Measurements from ENCODE around the gene FANK1.
"Not testable (repeated sequence)": the region's sequence is repeated elsewhere in the genome, so short reads cannot be mapped to it uniquely, and the experiment has no call there.

Gene FANK1

DNA sequence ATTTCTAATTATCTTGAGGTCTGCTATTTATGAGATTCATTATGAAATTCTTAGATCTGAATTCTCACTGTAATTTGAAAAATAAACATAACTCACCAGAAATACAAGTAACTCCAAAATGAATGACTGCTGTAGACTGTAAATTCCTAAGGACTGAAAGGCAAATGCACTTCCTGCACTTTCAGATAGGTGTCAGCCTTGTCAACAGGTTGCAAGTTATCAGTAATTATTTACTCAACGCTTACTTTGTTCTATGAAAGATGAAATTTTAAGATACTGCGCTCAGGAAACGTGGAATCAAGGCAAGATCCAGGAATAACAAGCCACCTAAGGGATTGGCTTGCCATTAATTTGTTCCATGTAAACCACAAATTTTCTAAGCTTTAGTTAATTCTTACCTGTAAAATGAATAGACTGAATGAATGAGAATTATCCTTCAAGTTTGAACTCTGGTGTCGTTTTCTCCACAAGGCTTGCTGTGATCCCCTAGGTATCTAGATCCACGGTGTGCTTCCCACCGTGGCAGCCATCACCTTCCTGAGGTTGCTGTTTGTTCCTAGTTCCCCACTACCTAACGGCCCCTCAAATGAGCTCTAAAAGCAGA, 27.9 kb upstream of the FANK1 start:
- Histone ChIP-seq H3K4me1 (ENCODE audit: control insufficient read depth, insufficient read depth, low read length) (peaks cover 5% of the 10 kb centered on the region), H3K36me3 (ENCODE audit: control insufficient read depth, insufficient read depth, low read length) (no peaks in the 10 kb centered on the region), H3K9ac (ENCODE audit: low read depth, low read length) (no peak overlapping the region), H3K27me3 (ENCODE audit: control insufficient read depth, insufficient read depth, low read length) (no peaks in the 10 kb centered on the region), H3K9me3 (ENCODE audit: control insufficient read depth, insufficient read depth, low read length) (no peaks in the 10 kb centered on the region), H3K4me3 (ENCODE audit: low read depth, low read length) (no peak overlapping the region)

DNA sequence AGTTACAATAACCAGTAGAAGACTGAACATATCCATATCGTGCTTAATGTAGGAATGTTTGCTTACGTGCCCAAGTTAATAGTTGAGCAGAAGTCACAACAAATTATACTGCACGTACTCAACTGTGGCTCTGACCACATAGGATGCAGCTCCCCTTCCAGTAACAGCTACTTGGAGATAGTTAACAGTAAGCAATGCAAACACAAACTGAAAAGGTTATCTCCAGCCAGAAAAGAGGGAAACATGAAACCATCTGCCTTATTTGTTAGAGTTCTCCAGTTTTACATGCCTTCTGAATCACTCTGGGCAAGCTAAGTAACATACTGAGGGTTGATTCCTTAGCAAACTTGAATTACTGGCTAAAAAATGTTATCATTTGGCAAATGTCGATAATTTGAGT, 25.0 kb upstream of the FANK1 start:
- Histone ChIP-seq H3K9me3 (ENCODE audit: control insufficient read depth, insufficient read depth, low read length) (peaks cover 7% of the 10 kb centered on the region), H3K36me3 (ENCODE audit: control insufficient read depth, insufficient read depth, low read length) (no peaks in the 10 kb centered on the region), H3K4me3 (ENCODE audit: low read depth, low read length) (no peak overlapping the region), H3K27me3 (ENCODE audit: control insufficient read depth, insufficient read depth, low read length) (no peaks in the 10 kb centered on the region), H3K9ac (ENCODE audit: low read depth, low read length) (no peak overlapping the region), H3K4me1 (ENCODE audit: control insufficient read depth, insufficient read depth, low read length) (peaks cover 5% of the 10 kb centered on the region)

- Histone ChIP-seq H3K4me1 (ENCODE audit: control insufficient read depth, insufficient read depth, low read length) (peaks cover 15% of the 10 kb centered on the region), H3K9me3 (ENCODE audit: control insufficient read depth, insufficient read depth, low read length) (peaks cover 10% of the 10 kb centered on the region), H3K27me3 (ENCODE audit: control insufficient read depth, insufficient read depth, low read length) (no peaks in the 10 kb centered on the region), H3K4me3 (ENCODE audit: low read depth, low read length) (no peak overlapping the region), H3K36me3 (ENCODE audit: control insufficient read depth, insufficient read depth, low read length) (no peaks in the 10 kb centered on the region), H3K9ac (ENCODE audit: low read depth, low read length) (no peak overlapping the region)
Measured at GRCh38 chr10:125878957-125879835, 17.2 kb upstream of the FANK1 start.

DNA sequence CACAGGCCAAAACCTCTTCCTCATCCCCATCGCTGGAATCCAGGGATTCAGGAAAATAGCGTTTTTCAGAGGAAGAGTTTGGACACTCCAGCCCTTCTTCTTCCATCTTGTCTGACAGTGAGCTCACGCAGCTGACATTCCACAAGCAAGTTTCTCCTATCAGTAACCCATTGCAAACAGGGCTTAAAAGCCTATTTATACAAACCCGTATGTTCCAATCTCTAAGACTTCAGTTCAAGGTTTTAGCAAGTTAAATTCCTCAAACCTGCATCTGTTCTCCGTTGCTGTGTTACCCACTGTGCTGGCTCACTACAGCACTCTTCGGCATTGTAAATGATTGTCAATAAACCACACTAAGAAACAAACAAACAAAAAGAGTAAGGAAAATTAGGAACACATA, 15.6 kb upstream of the FANK1 start:
- H3K27me3 ChIP-seq (ENCODE audit: control insufficient read depth, insufficient read depth, low read length), result no peaks in the 10 kb centered on the region
- peaks cover 15% of the 10 kb centered on the region for H3K4me1 ChIP-seq (ENCODE audit: control insufficient read depth, insufficient read depth, low read length)
- H3K4me3 ChIP-seq (ENCODE audit: low read depth, low read length), result peak overlapping the region; percentile 15
- no peaks in the 10 kb centered on the region for H3K36me3 ChIP-seq (ENCODE audit: control insufficient read depth, insufficient read depth, low read length)
- H3K9me3 ChIP-seq (ENCODE audit: control insufficient read depth, insufficient read depth, low read length), result peaks cover 8% of the 10 kb centered on the region
- peak overlapping the region; percentile 38 for H3K9ac ChIP-seq (ENCODE audit: low read depth, low read length)

- peak within 1 kb of the TSS; percentile 15 for H3K4me3 ChIP-seq (ENCODE audit: low read depth, low read length)
- peaks cover 15% of the 10 kb centered on the region for H3K4me1 ChIP-seq (ENCODE audit: control insufficient read depth, insufficient read depth, low read length)
- peaks cover 5% of the 10 kb centered on the region for H3K9me3 ChIP-seq (ENCODE audit: control insufficient read depth, insufficient read depth, low read length)
- H3K9ac ChIP-seq (ENCODE audit: low read depth, low read length), result peak within 1 kb of the TSS; percentile 38
- no peaks in the 10 kb centered on the region for H3K36me3 ChIP-seq (ENCODE audit: control insufficient read depth, insufficient read depth, low read length)
- no peaks in the 10 kb centered on the region for H3K27me3 ChIP-seq (ENCODE audit: control insufficient read depth, insufficient read depth, low read length)
Measured at GRCh38 chr10:125881192-125881591, 15.2 kb upstream of the FANK1 start, which contains the start of gene DHX32. Gene DHX32 (minus strand): TSS chr10:125881292. CDS start chr10:125880824, 468 bp downstream.

GRCh38 chr10:125882596-125882995, 13.8 kb upstream of the FANK1 start:
- no peak overlapping the region for H3K9ac ChIP-seq (ENCODE audit: low read depth, low read length)
- peaks cover 15% of the 10 kb centered on the region for H3K4me1 ChIP-seq (ENCODE audit: control insufficient read depth, insufficient read depth, low read length)
- no peaks in the 10 kb centered on the region for H3K9me3 ChIP-seq (ENCODE audit: control insufficient read depth, insufficient read depth, low read length)
- H3K36me3 ChIP-seq (ENCODE audit: control insufficient read depth, insufficient read depth, low read length), result no peaks in the 10 kb centered on the region
- no peaks in the 10 kb centered on the region for H3K27me3 ChIP-seq (ENCODE audit: control insufficient read depth, insufficient read depth, low read length)
- no peak overlapping the region for H3K4me3 ChIP-seq (ENCODE audit: low read depth, low read length)

DNA sequence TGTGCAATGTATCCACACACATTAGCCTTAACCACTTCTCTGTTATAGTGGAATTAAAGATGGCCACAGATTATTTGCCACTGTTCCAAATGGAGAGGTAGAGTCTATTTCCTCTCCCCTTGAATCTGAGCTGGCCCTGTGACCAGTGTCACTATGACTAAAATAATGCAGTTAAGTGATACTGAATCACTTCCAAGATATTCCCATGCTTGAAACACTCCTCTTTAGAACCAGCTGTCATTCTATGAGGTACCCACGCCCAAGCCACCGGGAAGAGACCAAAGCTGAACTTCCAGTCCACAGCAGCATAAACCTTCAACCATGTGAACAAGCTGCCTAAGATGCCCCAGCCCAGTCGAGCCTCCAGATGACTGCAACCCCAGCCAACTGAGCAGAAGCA, 13.2 kb upstream of the FANK1 start:
- Histone ChIP-seq H3K9me3 (ENCODE audit: control insufficient read depth, insufficient read depth, low read length) (no peaks in the 10 kb centered on the region), H3K36me3 (ENCODE audit: control insufficient read depth, insufficient read depth, low read length) (no peaks in the 10 kb centered on the region), H3K27me3 (ENCODE audit: control insufficient read depth, insufficient read depth, low read length) (no peaks in the 10 kb centered on the region), H3K4me3 (ENCODE audit: low read depth, low read length) (no peak overlapping the region), H3K4me1 (ENCODE audit: control insufficient read depth, insufficient read depth, low read length) (peaks cover 15% of the 10 kb centered on the region), H3K9ac (ENCODE audit: low read depth, low read length) (no peak overlapping the region)

DNA sequence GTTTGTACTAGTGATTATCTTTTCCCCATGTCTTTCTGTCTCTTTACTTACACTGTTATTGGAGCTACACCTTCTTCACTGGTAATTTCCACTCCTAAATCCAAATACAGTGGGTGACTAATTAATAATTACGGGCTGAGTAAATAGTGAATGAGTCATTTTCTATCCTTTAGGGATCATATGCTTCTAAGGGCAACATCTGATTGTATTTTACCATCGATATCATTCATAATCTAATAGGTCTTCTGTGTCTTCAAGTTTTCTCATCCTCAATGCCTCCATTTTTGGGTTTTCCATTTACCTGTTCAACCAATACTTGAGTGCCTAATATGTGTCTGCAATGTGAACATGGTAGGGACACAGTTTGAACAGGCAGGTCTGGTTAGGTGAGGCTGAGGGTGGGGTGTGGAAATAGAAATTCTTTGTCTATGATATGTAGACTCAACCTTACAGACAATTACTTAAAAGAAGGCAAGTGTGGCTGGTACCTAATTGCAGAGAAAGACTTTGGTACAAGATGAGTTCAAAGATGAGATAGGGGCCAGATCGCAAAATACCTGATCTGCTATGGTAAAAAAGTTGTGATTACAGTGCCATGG, 9.4 kb upstream of the FANK1 start:
- Histone ChIP-seq H3K4me1 (ENCODE audit: control insufficient read depth, insufficient read depth, low read length) (peaks cover 5% of the 10 kb centered on the region), H3K9me3 (ENCODE audit: control insufficient read depth, insufficient read depth, low read length) (no peaks in the 10 kb centered on the region), H3K4me3 (ENCODE audit: low read depth, low read length) (no peak overlapping the region), H3K27me3 (ENCODE audit: control insufficient read depth, insufficient read depth, low read length) (no peaks in the 10 kb centered on the region), H3K9ac (ENCODE audit: low read depth, low read length) (no peak overlapping the region), H3K36me3 (ENCODE audit: control insufficient read depth, insufficient read depth, low read length) (no peaks in the 10 kb centered on the region)

- not testable (repeated sequence) for H3K4me3 ChIP-seq (ENCODE audit: low read depth, low read length); H3K27me3 ChIP-seq (ENCODE audit: control insufficient read depth, insufficient read depth, low read length); H3K9me3 ChIP-seq (ENCODE audit: control insufficient read depth, insufficient read depth, low read length); H3K9ac ChIP-seq (ENCODE audit: low read depth, low read length); H3K36me3 ChIP-seq (ENCODE audit: control insufficient read depth, insufficient read depth, low read length)
- peaks cover 13% of the 10 kb centered on the region for H3K4me1 ChIP-seq (ENCODE audit: control insufficient read depth, insufficient read depth, low read length)
Measured at GRCh38 chr10:125889441-125889840, 6.9 kb upstream of the FANK1 start.

DNA sequence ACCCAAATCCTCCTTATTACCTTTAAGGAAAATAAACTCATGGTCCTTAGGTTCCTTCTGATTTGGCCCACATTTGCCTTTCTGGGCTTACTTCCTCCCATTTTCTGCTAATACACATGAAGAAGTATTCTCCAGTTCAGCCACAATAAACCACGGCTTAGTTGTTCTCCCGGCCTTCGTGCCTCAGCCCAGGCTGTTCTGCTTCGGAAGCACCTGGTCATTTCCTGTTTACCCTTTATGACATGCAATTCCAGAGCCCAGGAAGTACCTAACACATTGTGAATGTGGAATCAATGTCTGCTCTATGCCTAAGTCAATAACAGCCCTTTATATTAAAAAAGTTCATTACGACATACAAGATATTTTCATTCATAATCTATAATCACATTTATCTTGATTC, 4.0 kb upstream of the FANK1 start:
- peaks cover 13% of the 10 kb centered on the region for H3K4me1 ChIP-seq (ENCODE audit: control insufficient read depth, insufficient read depth, low read length)
- not testable (repeated sequence) for H3K27me3 ChIP-seq (ENCODE audit: control insufficient read depth, insufficient read depth, low read length); H3K36me3 ChIP-seq (ENCODE audit: control insufficient read depth, insufficient read depth, low read length); H3K9me3 ChIP-seq (ENCODE audit: control insufficient read depth, insufficient read depth, low read length); H3K9ac ChIP-seq (ENCODE audit: low read depth, low read length); H3K4me3 ChIP-seq (ENCODE audit: low read depth, low read length)

DNA sequence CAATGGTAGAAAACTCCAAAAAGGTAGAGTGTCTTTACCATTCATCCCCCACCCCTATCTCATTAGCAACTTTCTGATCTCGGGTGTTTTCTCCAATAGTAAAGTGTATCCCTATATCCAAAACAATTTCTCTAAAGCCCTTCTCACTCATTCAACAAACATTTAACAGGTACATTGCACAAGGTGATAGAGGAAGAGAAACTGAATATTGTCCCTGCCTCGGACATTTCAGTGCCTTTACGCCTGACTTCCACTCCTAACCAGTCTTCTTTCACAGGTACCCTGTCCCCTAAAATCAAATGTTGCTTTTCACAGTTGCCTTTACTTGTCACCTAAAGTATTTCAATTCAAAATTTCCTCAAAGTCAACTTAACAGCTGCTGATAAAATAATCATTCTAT, 2.2 kb upstream of the FANK1 start:
- H3K36me3 ChIP-seq (ENCODE audit: control insufficient read depth, insufficient read depth, low read length); H3K9me3 ChIP-seq (ENCODE audit: control insufficient read depth, insufficient read depth, low read length); H3K4me3 ChIP-seq (ENCODE audit: low read depth, low read length); H3K9ac ChIP-seq (ENCODE audit: low read depth, low read length); H3K27me3 ChIP-seq (ENCODE audit: control insufficient read depth, insufficient read depth, low read length): not testable (repeated sequence)
- H3K4me1 ChIP-seq (ENCODE audit: control insufficient read depth, insufficient read depth, low read length), result peaks cover 13% of the 10 kb centered on the region
